HepG2 (cell line): ENCODE measurements around the gene DDX19B. TPM values are rescaled to one million over a fixed set of nuclear protein-coding genes. Genes with fewer than 3 reads are reported as not detected.

Experiments
- ELK4 ChIP-seq: sonication (generic); formaldehyde crosslinking; IDR thresholded peaks from 2 replicates; pipeline ENCODE4 v1.9.0; 2021; ENCODE audit warnings: missing genetic modification reagents, borderline replicate concordance
- MLX ChIP-seq: IDR thresholded peaks from 2 replicates; pipeline ENCODE4 v1.6.1; 2016
- NAIF1 ChIP-seq: sonication (generic); formaldehyde crosslinking; IDR thresholded peaks from 2 replicates; pipeline ENCODE4 v1.5.0; 2020; ENCODE audit warnings: mild to moderate bottlenecking, missing genetic modification reagents, borderline replicate concordance
- NFIC ChIP-seq: IDR thresholded peaks from 2 replicates; pipeline ENCODE4 v1.6.1; 2012; ENCODE audit warnings: mild to moderate bottlenecking, low read length, inconsistent platforms
- NFYB ChIP-seq: sonication (generic); formaldehyde crosslinking; IDR thresholded peaks from 2 replicates; pipeline ENCODE4 v1.4.0; 2020; ENCODE audit warnings: missing genetic modification reagents
- RBFOX2 ChIP-seq: fragments of 200-400 bp; formaldehyde crosslinking; IDR thresholded peaks from 2 replicates; pipeline ENCODE4 v1.6.1; 2017; ENCODE audit warnings: low read depth, mild to moderate bottlenecking, low read length
- RFXAP ChIP-seq: sonication (generic); formaldehyde crosslinking; IDR thresholded peaks from 2 replicates; pipeline ENCODE4 v1.4.0; 2020; ENCODE audit warnings: missing genetic modification reagents, borderline replicate concordance
- RORA ChIP-seq: sonication (generic); formaldehyde crosslinking; IDR thresholded peaks from 2 replicates; pipeline ENCODE4 v1.5.0; 2020; ENCODE audit warnings: mild to moderate bottlenecking, missing genetic modification reagents, moderate library complexity
- SNAPC2 ChIP-seq: sonication (generic); formaldehyde crosslinking; IDR thresholded peaks from 2 replicates; pipeline ENCODE4 v1.8.1; 2022; ENCODE audit warnings: mild to moderate bottlenecking, missing genetic modification reagents
- SP2 ChIP-seq: sonication (generic); formaldehyde crosslinking; IDR thresholded peaks from 2 replicates; pipeline ENCODE4 v1.5.1; 2020; ENCODE audit warnings: mild to moderate bottlenecking, missing genetic modification reagents
- TARDBP ChIP-seq: sonication (generic); formaldehyde crosslinking; IDR thresholded peaks from 2 replicates; pipeline ENCODE4 v1.8.0; 2022; ENCODE audit warnings: mild to moderate bottlenecking, missing genetic modification reagents
- TBX3 ChIP-seq: fragments of 450-650 bp; IDR thresholded peaks from 2 replicates; pipeline ENCODE4 v1.6.1; 2017; ENCODE audit warnings: antibody characterized with exemption, mild to moderate bottlenecking, inconsistent platforms, borderline replicate concordance
- TGIF2 ChIP-seq: IDR thresholded peaks from 2 replicates; pipeline ENCODE4 v1.6.1; 2016; ENCODE audit warnings: control low read depth, missing compliant biosample characterization
- ZNF296 ChIP-seq: sonication (generic); formaldehyde crosslinking; conservative IDR thresholded peaks from 2 replicates; pipeline ENCODE4 v1.5.0; 2020; ENCODE audit warnings: mild to moderate bottlenecking, missing genetic modification reagents
- ZNF607 ChIP-seq: sonication (generic); formaldehyde crosslinking; IDR thresholded peaks from 2 replicates; pipeline ENCODE4 v1.5.1; 2020; ENCODE audit warnings: missing genetic modification reagents, mild to moderate bottlenecking, borderline replicate concordance
- ZNF891 ChIP-seq: sonication (generic); formaldehyde crosslinking; IDR thresholded peaks from 2 replicates; pipeline ENCODE4 v1.5.0; 2020; ENCODE audit warnings: mild to moderate bottlenecking, missing genetic modification reagents
- ZSCAN22 ChIP-seq: sonication (generic); formaldehyde crosslinking; IDR thresholded peaks from 2 replicates; pipeline ENCODE4 v1.4.0; 2020; ENCODE audit warnings: mild to moderate bottlenecking, missing genetic modification reagents
- polyA plus RNA-seq, 8 experiments: library from polyadenylated mRNA; depleted of rRNA in 3 of 8; stranded (reverse) in 7 of 8; unstranded in 1 of 8; fragments of >200 nt; fragmentation: Illumina TruSeq in 4 of 8; extraction: Trizol in 4 of 8; gene quantifications; 2 replicates each; pipeline versions ENCODE4 v1.2.1 to v1.2.3, GENCODE V29; 2011 to 2016; ENCODE audit warnings: low read depth in 4 of 8, missing spikeins in 1 of 8, mixed read lengths in 1 of 8; ENCODE audit not compliant: insufficient read depth in 1 of 8
- total RNA-seq, 5 experiments: library from RNA; depleted of rRNA; stranded (reverse); fragments of >200 nt; fragmentation: Illumina TruSeq; extraction: Trizol; gene quantifications; 2 replicates each; pipeline ENCODE4 v1.2.3, GENCODE V29; 2016; ENCODE audit warnings: low read depth in 1 of 5
- TF ChIP-seq, protein P1 (sequence below): sonication (generic); formaldehyde crosslinking; IDR thresholded peaks from 2 replicates; pipeline ENCODE4 v1.4.0; 2020; ENCODE audit warnings: mild to moderate bottlenecking, missing genetic modification reagents

The DDX19B gene
- total and polyA plus RNA-seq, 2 of the 13 experiments (the other 11 are each of a cell fraction or from before 2014, with no cell fraction given), result 36.2 to 40.0 TPM

- TF ChIP-seq, protein P1, sequence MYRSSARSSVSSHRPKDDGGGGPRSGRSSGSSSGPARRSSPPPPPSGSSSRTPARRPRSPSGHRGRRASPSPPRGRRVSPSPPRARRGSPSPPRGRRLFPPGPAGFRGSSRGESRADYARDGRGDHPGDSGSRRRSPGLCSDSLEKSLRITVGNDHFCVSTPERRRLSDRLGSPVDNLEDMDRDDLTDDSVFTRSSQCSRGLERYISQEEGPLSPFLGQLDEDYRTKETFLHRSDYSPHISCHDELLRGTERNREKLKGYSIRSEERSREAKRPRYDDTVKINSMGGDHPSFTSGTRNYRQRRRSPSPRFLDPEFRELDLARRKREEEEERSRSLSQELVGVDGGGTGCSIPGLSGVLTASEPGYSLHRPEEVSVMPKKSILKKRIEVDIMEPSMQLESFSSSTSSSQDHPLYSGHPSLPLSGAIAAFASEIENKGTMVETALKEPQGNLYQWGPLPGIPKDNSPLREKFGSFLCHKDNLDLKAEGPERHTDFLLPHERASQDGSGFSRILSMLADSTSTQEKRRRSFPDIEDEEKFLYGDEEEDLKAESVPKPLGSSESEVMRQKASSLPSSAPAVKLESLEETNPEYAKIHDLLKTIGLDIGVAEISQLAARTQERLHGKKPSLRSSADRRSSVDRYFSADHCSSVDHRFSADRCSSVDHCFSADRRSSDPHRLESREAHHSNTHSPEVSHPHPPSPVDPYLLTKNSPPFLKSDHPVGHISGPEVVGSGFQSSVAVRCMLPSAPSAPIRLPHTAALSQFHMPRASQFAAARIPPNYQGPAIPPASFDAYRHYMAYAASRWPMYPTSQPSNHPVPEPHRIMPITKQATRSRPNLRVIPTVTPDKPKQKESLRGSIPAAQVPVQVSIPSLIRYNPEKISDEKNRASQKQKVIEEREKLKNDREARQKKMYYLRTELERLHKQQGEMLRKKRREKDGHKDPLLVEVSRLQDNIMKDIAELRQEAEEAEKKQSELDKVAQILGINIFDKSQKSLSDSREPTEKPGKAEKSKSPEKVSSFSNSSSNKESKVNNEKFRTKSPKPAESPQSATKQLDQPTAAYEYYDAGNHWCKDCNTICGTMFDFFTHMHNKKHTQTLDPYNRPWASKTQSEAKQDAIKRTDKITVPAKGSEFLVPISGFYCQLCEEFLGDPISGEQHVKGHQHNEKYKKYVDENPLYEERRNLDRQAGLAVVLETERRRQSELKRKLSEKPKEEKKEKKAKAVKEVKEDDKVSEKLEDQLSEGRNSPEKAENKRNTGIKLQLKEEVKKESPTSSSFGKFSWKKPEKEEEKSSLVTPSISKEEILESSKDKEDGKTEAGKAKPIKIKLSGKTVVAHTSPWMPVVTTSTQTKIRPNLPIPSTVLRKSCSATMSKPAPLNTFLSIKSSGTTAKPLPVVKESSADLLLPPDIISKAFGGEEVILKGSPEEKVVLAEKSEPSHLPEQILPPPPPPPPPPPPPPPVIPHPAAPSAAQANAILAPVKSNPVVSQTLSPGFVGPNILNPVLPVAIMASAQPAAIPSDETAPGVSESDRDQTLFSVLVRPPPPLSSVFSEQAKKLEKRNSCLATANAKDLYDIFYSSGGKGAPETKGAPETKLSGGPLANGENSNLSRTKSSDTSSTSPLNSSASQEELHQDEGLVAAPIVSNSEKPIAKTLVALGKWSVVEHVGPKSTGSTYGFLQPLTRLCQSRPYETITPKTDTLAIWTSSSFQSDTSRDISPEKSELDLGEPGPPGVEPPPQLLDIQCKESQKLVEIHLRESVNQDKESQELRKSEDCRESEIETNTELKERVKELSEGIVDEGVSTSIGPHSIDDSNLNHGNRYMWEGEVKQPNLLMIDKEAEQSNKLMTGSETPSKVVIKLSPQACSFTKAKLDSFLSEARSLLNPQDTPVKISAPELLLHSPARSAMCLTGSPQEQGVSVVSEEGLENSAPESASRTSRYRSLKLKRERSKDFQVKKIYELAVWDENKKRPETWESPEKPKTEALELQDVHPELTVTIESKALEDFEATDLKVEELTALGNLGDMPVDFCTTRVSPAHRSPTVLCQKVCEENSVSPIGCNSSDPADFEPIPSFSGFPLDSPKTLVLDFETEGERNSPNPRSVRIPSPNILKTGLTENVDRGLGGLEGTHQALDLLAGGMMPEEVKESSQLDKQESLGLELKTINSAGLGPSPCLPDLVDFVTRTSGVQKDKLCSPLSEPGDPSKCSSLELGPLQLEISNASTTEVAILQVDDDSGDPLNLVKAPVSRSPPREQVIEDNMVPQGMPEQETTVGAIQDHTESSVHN (CRISPR knock-in tag), result peak; percentile 83
- peak; percentile 97; the same call in 1 of the 2 replicates for TF ChIP-seq ZNF607 (CRISPR knock-in tag)
- TF ChIP-seq NAIF1 (CRISPR knock-in tag), result peak; percentile 83; the same call in 1 of the 2 replicates
- peak; percentile 98 for TF ChIP-seq NFYB (CRISPR knock-in tag)
- no peak; the same call in 1 of the 2 replicates for TF ChIP-seq ELK4 (CRISPR knock-in tag)
- TF ChIP-seq TGIF2 (CRISPR knock-in tag), result peak; percentile 77
- TF ChIP-seq SNAPC2 (CRISPR knock-in tag), result peak; percentile 51; the same call in 1 of the 2 replicates
- TF ChIP-seq ZSCAN22 (CRISPR knock-in tag), result peak; percentile 80; the same call in 1 of the 2 replicates
- no peak for TF ChIP-seq TBX3
- 0 out of 2 replicates have a peak, but pooled peaks have one; percentile 13 for TF ChIP-seq TARDBP (CRISPR knock-in tag)
- TF ChIP-seq SP2, result peak; percentile 97
- peak; percentile 92 for TF ChIP-seq RFXAP (CRISPR knock-in tag)
- peak; percentile 94 for TF ChIP-seq ZNF891 (CRISPR knock-in tag)
- no peak for TF ChIP-seq RORA (CRISPR knock-in tag)
- TF ChIP-seq RBFOX2, result peak; percentile 93
- TF ChIP-seq MLX (CRISPR knock-in tag), result no peak; the same call in 1 of the 2 replicates
- no peak for TF ChIP-seq ZNF296 (CRISPR knock-in tag)
- TF ChIP-seq NFIC, result no peak; the same call in 1 of the 2 replicates
These were observed 82.1 kb downstream of the DDX19B start (continued) for GRCh38 chr16:70380919-70381603.
